HG03196 (cell line): ENCODE measurements around the gene SALL3.

ENCODE experiments used
- ATAC-seq: cut with Tn5 transposase; IDR thresholded peaks from one replicate; pipeline ENCODE4 v1.9.1; 2021; ENCODE audit not compliant: unreplicated experiment

The SALL3 gene

DNA sequence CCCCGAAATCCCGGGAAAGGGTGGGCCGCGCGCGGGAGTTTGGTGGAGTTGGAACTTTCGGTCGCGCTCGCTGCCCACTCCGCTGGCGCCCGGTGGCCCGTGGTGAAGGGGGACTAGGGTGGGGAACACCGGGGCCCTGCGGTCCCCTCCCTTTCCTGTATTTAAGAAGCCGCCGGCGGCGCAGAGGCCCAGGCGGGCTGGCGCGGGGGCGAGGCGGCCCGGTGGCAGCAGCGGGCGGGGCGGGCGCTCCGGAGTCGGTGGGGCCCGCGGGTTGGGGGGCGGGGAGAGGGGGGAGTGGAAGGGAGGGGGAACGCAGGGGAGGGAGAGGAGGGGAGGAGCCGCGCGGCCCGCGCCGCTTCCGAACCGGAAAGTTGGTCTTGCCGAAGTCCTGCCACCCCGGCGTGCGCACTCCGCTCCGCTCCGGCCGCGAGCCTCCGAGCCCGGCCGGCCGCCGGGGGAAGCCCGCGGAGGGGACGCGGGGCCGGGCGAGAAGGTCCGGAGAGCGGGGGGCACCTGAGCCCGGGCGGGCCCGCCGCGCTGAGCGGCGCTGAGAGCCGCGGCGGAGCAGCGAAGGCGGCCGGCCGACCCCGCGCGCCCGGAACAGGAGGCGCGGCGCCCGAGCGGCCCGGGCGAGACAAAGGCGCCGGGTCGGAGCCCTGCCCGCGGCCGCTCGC, 425 bp upstream of the SALL3 start:
- ATAC-seq = no peak

DNA sequence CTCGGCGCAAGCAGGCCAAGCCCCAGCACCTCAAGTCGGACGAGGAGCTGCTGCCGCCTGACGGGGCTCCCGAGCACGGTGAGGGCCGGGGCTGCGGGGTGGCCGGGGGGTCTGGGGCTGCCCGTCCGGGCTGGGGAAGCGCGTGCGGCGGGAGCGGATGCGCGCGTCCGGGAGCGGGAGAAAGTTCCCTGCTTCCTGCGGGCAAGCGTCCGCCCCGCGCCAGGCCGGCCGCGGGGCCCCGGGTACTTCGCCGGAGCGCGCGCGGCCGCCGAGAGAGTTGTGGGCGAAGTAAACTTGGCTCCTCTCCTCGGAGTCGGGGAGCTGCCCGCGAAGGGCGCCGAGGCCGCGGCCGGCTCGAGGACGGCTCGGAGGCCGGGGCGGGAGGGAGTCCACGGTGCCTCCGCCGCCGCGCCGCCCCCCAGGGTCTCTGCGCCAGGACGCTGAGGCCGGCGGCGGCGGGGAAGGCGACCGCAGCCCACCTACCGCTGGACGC, 707 bp downstream of the SALL3 start:
- ATAC-seq = no peak

DNA sequence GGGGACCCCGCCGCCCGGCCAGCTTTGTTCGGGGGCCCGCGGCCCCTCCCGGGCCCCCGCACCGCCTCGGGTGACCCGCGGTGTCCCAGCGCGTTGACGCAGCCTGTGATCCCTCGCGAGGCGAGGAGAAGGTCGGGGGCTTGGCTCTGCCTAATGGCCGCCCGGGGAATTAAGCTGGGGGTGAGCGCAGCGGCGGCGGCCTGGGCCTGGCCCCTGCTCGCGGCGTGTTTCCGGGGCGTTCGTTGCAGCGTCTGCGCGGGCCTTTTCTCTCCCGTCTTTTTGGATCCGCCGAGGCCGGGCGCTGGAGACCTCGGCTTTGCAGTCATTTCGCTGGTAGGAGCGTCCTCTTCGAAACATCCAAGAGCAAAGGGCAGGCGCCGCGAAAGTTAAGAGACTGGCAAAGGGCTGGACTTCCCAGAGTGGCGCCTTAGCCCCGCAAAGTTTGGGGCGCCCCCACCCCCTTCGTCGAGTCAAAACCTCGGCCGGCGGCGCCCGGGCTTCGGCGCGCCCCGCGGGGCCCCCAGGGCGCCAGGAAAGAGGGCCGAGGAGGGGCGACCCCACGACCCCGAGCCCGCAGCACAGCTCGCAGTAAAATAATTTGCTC, 1.3 kb downstream of the SALL3 start:
- ATAC-seq = no peak

DNA sequence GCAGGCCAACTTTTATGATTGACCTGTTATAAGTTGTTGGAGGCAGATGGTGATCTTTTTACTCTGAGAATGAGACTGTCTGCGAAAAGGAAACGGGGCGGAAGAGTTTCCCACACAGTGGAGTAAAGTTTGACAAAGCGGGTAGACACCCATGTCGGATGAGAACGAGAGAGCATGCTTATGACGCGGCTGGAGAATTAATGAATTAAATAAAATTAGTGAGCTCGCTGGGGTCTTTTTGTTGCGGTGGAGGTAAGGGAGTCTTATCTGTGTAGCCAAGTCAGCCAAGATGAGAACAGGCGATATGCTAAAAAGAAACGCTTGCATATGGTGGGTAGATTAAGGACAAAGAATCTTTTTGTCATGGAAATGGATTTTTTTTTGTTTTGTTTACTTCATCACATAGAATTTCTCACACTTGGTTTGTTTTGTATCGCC, 1.8 kb downstream of the SALL3 start:
- ATAC-seq = no peak

DNA sequence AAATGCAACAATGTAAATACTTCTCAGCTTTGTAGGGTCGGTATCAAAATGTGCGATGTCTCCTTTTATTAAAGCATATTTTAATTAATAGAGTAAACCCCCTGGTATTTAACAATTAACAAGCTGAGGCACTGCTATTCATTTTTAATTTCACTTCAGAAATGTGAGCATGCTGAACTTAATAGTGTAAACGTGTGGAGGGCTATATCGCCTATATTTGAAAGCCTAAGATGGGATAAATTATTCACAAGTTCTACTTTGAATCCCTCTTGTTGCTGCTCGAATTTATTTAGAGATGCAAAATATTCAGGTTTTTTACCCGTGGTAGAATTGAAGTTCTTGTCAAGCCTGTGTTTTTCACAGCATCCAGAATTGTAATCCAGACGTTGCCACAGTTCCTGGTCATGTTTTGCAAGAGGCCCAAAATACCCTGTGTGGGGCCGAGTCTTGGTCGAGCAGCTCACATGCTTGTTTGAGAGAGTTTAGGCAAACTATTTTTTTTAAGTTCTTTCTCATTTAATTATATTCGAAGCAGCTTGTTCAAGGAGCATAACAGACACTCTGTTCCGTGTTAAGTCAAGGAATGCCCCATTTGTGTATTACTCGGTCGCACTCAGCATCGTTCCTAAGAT, 2.5 kb downstream of the SALL3 start:
- ATAC-seq = no peak

DNA sequence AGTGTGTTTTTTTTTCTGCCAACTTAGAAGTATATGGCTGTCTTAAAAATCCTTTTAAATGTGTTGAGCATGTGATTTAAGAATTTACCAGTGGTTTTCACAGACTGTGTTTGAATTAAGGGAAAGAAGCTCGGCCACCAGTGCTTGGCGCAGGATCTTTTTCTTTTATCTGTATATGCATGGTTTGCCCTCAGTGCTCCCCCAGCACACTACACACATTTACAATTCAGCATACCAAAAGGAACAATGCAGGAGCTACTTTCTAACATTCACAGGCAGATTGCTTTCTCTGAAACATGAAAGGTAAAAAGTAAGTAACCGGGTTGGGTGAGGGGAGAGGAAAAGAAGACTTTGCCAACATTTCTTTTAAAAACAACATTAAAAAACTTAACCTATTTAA, 3.9 kb downstream of the SALL3 start:
- ATAC-seq = no peak

DNA sequence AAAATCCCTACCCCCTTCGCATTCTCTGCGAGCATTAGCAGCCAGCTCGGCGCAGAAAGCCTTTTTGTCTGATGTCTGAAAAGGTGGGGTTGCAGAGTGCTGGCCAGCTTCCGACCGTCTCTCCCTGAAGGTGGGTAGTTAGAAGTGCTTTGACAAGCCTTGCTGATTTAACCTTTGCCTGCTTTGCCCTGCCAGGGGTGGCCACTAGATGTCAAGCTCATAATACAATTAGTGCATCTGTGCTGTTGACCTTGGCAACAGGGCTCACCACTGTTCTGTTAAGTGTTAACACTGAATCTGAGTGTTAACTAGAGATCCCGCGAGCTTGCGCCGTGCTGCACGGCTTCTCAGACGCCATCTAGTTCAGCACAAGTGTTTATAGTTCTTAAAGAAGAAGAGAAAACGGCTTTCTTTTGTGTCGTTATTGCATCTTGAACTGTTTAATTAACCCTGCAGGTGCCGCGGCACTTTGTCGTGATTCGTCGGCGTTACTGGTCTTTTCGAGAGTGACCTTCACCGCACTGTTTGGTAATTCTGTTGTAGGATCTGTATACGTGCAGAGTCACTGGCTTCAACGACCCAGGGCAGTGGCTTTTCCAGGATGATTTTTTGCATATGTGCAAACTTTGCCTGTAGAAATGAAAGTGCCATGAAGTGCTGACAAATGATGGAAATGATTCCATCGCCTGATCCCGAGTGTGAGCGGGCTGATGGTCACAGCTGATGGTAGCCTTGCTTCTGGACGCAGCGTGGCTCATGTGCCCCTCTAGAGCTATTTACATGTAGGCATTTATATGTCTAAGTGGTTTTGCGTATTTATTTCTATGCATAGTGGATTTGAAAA, 5.5 kb downstream of the SALL3 start:
- ATAC-seq = no peak

DNA sequence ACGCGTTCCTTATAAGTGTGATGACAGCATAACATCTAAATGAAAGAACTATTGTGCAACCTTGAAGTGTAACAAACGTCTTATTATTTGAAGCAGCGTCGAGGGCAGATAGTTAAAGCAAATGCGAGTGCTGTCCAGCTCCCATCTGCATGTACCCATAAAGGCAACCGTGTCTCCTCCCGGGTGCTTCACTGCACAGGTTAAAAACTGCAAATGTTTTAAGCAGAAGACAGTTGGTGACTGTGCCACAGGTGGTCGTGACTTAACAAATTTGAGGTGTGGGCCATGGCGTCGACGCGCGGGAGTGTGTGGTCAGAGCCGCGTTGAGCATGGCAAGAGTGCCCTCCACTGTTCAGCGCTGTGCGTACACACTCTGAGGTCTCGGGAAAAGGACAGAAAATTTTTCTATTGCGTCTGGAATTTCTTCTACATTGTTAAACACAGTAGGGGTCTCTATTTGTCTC, 6.4 kb downstream of the SALL3 start:
- ATAC-seq = no peak

DNA sequence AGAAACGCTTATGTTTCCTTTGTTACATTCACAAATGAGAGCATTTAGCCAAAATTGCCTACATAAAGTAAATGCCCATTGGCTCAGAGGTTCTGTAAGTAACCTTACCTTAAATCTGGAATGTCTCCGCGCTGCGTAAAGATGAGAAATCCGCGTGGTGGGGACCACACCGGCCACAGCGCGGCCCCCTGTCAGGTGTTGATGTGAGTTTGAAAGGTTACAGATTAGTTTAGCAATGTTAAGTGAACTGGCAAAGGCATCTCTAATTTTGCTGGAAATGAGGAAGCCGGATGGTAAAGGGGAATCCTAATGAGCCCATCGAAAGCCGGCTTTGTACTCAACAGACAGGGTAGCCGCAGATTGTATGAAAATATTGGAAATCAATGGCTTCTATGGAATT, 11.8 kb downstream of the SALL3 start:
- ATAC-seq = no peak

DNA sequence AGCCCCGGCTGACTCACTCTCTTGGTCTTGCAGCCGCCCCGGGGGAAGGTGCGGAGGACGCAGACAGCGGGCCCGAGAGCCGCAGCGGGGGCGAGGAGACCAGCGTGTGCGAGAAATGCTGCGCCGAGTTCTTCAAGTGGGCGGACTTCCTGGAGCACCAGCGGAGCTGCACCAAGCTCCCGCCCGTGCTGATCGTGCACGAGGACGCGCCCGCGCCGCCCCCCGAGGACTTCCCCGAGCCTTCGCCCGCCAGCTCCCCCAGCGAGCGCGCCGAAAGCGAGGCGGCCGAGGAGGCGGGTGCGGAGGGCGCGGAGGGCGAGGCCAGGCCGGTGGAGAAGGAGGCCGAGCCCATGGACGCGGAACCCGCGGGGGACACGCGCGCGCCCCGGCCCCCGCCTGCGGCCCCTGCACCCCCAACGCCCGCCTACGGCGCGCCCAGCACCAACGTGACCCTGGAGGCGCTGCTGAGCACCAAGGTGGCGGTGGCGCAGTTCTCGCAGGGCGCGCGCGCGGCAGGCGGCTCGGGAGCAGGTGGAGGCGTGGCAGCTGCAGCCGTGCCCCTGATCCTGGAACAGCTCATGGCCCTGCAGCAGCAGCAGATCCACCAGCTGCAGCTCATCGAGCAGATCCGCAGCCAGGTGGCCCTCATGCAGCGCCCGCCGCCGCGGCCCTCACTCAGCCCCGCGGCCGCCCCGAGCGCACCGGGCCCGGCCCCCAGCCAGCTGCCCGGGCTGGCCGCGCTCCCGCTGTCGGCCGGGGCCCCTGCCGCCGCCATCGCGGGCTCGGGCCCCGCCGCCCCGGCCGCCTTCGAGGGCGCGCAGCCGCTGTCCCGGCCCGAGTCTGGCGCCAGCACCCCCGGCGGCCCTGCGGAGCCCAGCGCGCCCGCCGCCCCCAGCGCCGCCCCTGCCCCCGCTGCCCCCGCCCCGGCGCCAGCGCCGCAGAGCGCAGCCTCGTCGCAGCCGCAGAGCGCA, 12.7 kb downstream of the SALL3 start:
- no peak for ATAC-seq

DNA sequence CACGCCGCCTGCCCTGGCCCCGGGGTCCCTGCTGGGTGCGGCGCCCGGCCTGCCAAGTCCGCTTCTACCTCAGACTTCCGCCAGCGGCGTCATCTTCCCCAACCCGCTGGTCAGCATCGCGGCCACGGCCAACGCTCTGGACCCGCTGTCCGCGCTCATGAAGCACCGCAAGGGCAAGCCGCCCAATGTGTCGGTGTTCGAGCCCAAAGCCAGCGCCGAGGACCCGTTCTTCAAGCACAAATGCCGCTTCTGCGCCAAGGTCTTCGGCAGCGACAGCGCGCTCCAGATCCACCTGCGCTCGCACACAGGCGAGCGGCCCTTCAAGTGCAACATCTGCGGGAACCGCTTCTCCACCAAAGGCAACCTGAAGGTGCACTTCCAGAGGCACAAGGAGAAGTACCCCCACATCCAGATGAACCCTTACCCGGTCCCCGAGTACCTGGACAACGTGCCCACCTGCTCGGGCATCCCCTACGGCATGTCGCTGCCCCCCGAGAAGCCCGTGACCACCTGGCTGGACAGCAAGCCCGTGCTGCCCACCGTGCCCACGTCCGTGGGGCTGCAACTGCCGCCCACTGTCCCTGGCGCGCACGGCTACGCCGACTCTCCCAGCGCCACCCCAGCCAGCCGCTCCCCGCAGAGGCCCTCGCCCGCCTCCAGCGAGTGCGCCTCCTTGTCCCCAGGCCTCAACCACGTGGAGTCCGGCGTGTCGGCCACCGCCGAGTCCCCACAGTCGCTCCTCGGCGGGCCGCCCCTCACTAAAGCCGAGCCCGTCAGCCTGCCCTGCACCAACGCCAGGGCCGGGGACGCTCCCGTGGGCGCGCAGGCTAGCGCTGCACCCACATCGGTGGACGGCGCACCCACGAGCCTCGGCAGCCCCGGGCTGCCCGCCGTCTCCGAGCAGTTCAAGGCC, 13.7 kb downstream of the SALL3 start:
- ATAC-seq = no peak

DNA sequence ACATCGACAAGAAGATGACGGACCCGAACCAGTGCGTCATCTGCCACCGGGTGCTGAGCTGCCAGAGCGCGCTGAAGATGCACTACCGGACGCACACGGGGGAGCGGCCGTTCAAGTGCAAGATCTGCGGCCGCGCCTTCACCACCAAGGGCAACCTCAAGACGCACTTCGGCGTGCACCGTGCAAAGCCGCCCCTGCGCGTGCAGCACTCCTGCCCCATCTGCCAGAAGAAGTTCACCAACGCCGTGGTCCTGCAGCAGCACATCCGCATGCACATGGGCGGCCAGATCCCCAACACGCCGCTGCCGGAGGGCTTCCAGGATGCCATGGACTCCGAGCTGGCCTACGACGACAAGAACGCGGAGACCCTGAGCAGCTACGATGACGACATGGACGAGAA, 14.4 kb downstream of the SALL3 start:
- ATAC-seq = no peak

DNA sequence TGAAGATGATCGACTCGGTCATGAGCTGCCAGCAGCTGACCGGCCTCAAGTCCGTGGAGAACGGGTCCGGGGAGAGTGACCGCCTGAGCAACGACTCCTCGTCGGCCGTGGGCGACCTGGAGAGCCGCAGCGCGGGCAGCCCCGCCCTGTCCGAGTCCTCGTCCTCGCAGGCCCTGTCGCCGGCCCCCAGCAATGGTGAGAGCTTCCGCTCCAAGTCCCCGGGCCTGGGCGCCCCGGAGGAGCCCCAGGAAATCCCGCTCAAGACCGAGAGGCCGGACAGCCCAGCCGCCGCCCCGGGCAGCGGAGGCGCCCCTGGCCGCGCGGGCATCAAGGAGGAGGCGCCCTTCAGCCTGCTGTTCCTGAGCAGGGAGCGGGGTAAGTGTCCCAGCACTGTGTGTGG, 14.9 kb downstream of the SALL3 start:
- no peak for ATAC-seq

DNA sequence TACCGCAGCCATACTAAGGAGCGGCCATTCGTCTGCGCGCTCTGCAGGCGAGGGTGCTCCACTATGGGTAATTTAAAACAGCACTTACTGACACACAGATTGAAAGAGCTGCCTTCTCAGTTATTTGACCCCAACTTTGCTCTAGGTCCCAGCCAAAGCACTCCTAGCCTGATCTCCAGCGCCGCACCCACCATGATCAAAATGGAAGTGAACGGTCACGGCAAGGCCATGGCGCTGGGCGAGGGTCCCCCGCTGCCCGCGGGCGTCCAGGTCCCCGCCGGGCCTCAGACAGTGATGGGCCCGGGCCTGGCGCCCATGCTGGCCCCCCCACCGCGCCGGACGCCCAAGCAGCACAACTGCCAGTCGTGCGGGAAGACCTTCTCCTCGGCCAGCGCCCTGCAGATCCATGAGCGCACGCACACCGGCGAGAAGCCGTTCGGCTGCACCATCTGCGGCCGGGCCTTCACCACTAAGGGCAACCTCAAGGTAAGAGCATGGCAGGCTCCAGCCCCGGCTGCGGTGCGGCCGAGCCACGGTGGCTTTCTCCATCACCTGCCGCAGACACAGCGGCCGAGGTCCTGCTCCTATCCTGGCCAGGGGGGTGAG, 15.5 kb downstream of the SALL3 start:
- ATAC-seq = no peak

DNA sequence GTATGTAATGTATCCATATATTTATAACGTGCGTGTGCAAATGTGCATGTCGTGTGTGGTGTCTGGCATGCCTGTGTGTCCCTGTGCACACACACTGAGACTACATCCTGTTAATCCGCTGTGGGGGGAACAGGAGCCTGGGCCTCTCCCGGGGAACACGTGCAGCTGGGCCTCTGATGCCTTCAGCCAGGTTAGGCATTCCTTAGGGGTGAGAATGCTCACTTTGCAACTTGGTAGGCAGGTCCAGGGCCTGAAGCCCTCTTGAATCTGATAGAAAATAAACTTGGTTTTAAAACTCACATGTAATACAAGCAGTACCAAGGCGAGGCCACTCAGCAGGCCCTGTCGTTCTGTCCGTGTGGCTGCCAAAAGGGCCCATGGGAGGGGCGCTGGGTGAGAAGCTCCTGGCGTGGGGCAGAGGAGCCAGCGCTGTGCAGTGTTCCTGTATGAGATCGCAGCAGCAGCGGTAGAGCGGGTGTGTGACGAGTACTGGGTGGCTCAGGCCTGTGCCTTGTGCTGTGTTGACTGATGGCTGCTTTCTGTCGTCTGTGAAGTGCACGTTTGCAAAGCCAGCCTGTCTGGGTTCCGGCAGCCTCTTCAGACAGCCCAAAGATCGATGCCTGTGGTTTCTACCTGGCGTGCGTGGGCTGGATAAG, 16.2 kb downstream of the SALL3 start:
- ATAC-seq = no peak

DNA sequence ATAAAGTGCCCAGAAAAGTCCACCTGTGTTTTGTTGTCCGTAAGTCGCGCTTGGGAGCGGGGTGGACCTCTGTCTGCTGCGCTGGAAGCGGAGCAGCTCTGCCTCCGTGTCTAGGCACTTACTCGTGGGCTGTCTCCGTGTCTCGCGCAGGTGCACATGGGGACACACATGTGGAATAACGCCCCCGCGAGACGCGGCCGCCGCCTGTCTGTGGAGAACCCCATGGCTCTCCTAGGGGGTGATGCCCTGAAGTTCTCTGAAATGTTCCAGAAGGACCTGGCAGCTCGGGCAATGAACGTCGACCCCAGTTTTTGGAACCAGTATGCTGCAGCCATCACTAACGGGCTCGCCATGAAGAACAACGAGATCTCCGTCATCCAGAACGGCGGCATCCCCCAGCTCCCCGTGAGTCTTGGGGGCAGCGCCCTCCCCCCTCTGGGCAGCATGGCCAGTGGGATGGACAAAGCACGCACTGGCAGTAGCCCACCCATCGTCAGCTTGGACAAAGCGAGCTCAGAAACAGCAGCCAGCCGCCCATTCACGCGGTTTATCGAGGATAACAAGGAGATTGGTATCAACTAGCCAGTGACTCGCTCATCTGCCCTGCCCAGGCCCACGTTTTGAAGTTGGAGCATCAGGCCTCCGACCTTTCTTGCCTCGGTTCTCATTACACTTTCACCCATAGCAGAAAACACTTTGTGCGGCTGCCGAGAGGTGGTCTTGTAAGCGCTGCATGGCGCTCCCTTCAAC, 17.3 kb downstream of the SALL3 start:
- ATAC-seq = no peak

DNA sequence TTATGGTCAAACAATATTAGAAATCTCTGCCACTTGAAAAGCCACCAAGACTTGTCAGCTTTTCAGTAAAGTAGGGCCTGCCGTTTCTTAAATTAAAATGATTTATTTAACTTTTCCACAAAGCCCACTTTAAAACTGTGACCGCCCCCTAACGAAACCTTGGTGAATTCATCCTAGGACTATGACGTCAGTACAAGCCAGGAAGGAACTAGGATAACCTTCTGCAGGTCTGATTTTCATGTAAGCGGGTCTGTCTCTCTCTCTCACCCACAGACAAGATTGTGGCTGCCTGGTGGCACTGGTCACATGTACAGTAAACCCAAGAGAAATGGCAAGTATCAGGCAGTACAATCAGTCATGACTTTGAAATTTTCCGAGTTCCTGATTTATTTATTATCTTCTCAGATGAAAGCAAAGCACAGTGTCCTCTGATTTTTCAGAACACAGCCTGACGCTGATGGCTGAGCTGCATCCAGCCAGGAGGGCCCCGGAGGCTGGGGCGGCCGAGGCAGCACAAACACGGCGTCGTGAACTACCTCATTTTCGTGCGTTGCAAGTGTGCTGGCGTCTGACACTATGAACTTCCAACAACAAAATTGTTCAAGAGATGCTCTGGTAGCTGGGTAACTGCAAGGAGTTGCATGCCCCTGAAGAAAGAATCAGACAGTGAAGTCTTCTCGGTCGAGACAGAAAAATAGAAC, 18.9 kb downstream of the SALL3 start:
- ATAC-seq = no peak
